ENCODE results near the gene DENND6B. TPM values are rescaled to one million over a fixed set of nuclear protein-coding genes. Genes with fewer than 3 reads are reported as not detected.

DENND6B gene
- total RNA-seq, 1 experiment from 2014 or later = 11.0 TPM

- H3K4me2 ChIP-seq (ENCODE audit: low read length) = peak overlapping the region; percentile 95
- TF ChIP-seq ATF3 (IDR thresholded peaks at IDR 0.05) = no peak
- no peak for TF ChIP-seq JUND (IDR thresholded peaks at IDR 0.05)
- TF ChIP-seq EZH2 (IDR thresholded peaks at IDR 0.05) = no peak
- TF ChIP-seq RAD21 (IDR thresholded peaks at IDR 0.05; ENCODE audit: low read depth) = no peak
- no peak for TF ChIP-seq EGR1 (IDR thresholded peaks at IDR 0.05; ENCODE audit: low read depth)
- no peak for TF ChIP-seq SRF (IDR thresholded peaks at IDR 0.05; ENCODE audit: low read depth)
- TF ChIP-seq SIN3A (IDR thresholded peaks at IDR 0.05; ENCODE audit: low read depth) = no peak
- TF ChIP-seq REST (IDR thresholded peaks at IDR 0.05; ENCODE audit: low read depth) = no peak
- no peak for TF ChIP-seq TCF7L2 (IDR thresholded peaks at IDR 0.05; ENCODE audit: borderline replicate concordance, extremely low read depth, insufficient read depth, insufficient read length)
- no peak for TF ChIP-seq ELF1 (IDR thresholded peaks at IDR 0.05; ENCODE audit: borderline replicate concordance, low read depth)
- no peak for TF ChIP-seq MAX (IDR thresholded peaks at IDR 0.05)
- no peak for TF ChIP-seq ZBTB33 (IDR thresholded peaks at IDR 0.05; ENCODE audit: extremely low read depth, insufficient replicate concordance, low read length)
- TF ChIP-seq YY1 (IDR thresholded peaks at IDR 0.05; ENCODE audit: extremely low read depth, insufficient replicate concordance, low read depth, low read length) = no peak
- H3K9me3 ChIP-seq (ENCODE audit: control insufficient read depth in 1 of 2, insufficient read depth in 1 of 2, low read depth in 1 of 2, low read length in 2 of 2) = no peaks in the 10 kb centered on the region
- H3K27me3 ChIP-seq (ENCODE audit: insufficient read depth, low read length) = no peaks in the 10 kb centered on the region
- no peaks in the 10 kb centered on the region for H3K9me2 ChIP-seq (ENCODE audit: insufficient read depth)
- RAD21 ChIA-PET (ENCODE audit: low non-redundant PET in 1 of 2, low total read pairs in 2 of 2, uncharacterized antibody in 2 of 2, unreplicated experiment in 2 of 2) = interaction anchor here in 1 of 2 experiments (1.5 kb wide), 1 partner anchor 79 kb away, joined by 4 read pairs; no protein-coding TSS in a partner anchor
- intact Hi-C loops (cut with micrococcal nuclease) = no loop called here
- CTCF ChIA-PET = interaction anchor here (0.8 to 1.4 kb wide), 3 partner anchors 11 to 79 kb away, joined by 3 to 7 read pairs (median 4); partner anchors contain the start of gene HDAC10
- peaks cover 28% of the 10 kb centered on the region for H3K79me2 ChIP-seq (ENCODE audit: insufficient read depth, low read length)
- ATAC-seq = no peak
- peaks cover 20 to 32% of the 10 kb centered on the region in 2 experiments for H3K4me1 ChIP-seq (ENCODE audit: control insufficient read depth in 1 of 2, insufficient read depth in 2 of 2, low read length in 2 of 2)
- peak overlapping the region in 1 of 2 experiments; percentile 90; a peak in 2 of 4 replicates for H3K4me3 ChIP-seq (replicated peaks in 1 of 2; ENCODE audit: low read depth in 1 of 2, low read length in 2 of 2)
- H4K20me1 ChIP-seq (ENCODE audit: insufficient read depth) = no peaks in the 10 kb centered on the region
- peak overlapping the region; percentile 83 for H3K27ac ChIP-seq (ENCODE audit: low read depth, low read length)
- no TSS peak for BruUV-seq (replicated peaks)
- no peak overlapping the region for H2AFZ ChIP-seq (ENCODE audit: low read depth, low read length, poor library complexity, severe bottlenecking)
- POLR2A ChIA-PET = interaction anchor here (0.6 to 1.2 kb wide), 3 partner anchors 8 to 86 kb away, joined by 3 to 4 read pairs (median 4); no protein-coding TSS in a partner anchor
- DNase-seq (ENCODE audit: low read depth, low spot score) = no peak
- H3K9ac ChIP-seq (ENCODE audit: low read length) = peak overlapping the region; percentile 94
- H3K36me3 ChIP-seq (ENCODE audit: control insufficient read depth in 1 of 2, insufficient read depth in 2 of 2, low read length in 2 of 2) = no peaks in the 10 kb centered on the region; a peak in 1 of 4 replicates
These were observed 63.7 kb downstream of the DENND6B start for GRCh38 chr22:50262973-50263617.
